GM18909 (cell line): ENCODE results near the gene HK1.

Source experiments
- ATAC-seq: cut with Tn5 transposase; IDR thresholded peaks from one replicate; pipeline ENCODE4 v1.9.1; 2021; ENCODE audit warnings: mild to moderate bottlenecking; ENCODE audit not compliant: unreplicated experiment, poor library complexity

Gene HK1

GRCh38 chr10:69414036-69415018 lies 136.0 kb downstream of the HK1 start:
- ATAC-seq = no peak

- no peak for ATAC-seq
Measured at GRCh38 chr10:69415049-69415448, 136.8 kb downstream of the HK1 start.

- no peak for ATAC-seq
Measured at GRCh38 chr10:69415951-69416350, 137.7 kb downstream of the HK1 start.

- ATAC-seq = no peak
Measured at GRCh38 chr10:69416695-69417094, 138.4 kb downstream of the HK1 start, which contains the start of gene TACR2. Gene TACR2, minus strand, starts transcription at chr10:69416918. Its CDS starts 595 bp downstream, at chr10:69416323.

- ATAC-seq = no peak
Measured at GRCh38 chr10:69417542-69417941, 139.2 kb downstream of the HK1 start.

- no peak for ATAC-seq
Measured at GRCh38 chr10:69418052-69418752, 139.9 kb downstream of the HK1 start.

- no peak for ATAC-seq
Measured at GRCh38 chr10:69419096-69419743, 140.9 kb downstream of the HK1 start.

GRCh38 chr10:69419744-69420126 lies 141.4 kb downstream of the HK1 start:
- ATAC-seq = no peak

GRCh38 chr10:69421611-69422308 lies 143.5 kb downstream of the HK1 start:
- ATAC-seq = no peak

- no peak for ATAC-seq
Measured at GRCh38 chr10:69422676-69423075, 144.4 kb downstream of the HK1 start.

- no peak for ATAC-seq
Measured at GRCh38 chr10:69425041-69425440, 146.7 kb downstream of the HK1 start.

GRCh38 chr10:69425511-69426298 lies 147.4 kb downstream of the HK1 start:
- no peak for ATAC-seq

GRCh38 chr10:69426376-69426727 lies 148.1 kb downstream of the HK1 start:
- no peak for ATAC-seq

GRCh38 chr10:69428165-69428564 lies 149.9 kb downstream of the HK1 start:
- no peak for ATAC-seq

GRCh38 chr10:69434169-69434568 lies 155.9 kb downstream of the HK1 start:
- ATAC-seq = no peak

GRCh38 chr10:69434926-69435325 lies 156.6 kb downstream of the HK1 start:
- ATAC-seq = no peak

- no peak for ATAC-seq
Measured at GRCh38 chr10:69435966-69436520, 157.7 kb downstream of the HK1 start.

GRCh38 chr10:69437321-69438259 lies 159.3 kb downstream of the HK1 start:
- ATAC-seq = no peak
